ENCODE results near the gene CSTF3.

The CSTF3 gene

DNA sequence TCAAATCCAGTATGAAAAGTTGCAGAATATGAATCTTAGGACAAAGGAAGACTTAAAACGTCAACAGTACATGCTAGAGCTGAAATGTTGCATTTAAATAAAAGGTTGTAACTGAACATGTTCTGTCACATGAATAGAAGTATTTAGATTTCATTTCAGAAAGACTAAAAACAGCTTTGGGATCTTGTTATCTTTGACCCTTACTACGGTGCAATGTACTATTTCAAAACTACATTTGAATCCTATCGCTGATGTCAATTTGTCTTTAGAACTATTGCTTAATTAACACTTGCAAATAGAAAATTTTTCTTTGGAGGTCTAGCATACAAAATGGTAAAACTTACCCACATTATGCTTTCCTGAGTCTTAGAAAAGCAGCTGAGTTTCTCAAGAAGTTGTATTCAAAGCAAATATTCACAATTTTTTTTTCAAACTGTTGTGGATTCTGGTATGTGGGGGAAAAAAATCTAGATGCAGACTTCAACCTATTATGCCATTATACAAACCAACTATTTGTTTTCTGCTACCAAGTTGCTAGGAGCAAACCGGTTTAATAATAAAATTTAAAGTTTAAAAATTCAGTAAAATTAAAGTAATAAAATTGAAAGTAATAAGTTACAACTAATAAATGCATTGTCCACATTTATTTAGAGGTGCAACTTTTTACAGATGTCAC, 25.4 kb downstream of the CSTF3 start:
- H3K27me3 ChIP-seq (ENCODE audit: insufficient read depth, low read length): no peaks in the 10 kb centered on the region
- H3K4me3 ChIP-seq (ENCODE audit: low read depth, low read length, poor library complexity, severe bottlenecking): no peak overlapping the region
- TF ChIP-seq, protein P1, sequence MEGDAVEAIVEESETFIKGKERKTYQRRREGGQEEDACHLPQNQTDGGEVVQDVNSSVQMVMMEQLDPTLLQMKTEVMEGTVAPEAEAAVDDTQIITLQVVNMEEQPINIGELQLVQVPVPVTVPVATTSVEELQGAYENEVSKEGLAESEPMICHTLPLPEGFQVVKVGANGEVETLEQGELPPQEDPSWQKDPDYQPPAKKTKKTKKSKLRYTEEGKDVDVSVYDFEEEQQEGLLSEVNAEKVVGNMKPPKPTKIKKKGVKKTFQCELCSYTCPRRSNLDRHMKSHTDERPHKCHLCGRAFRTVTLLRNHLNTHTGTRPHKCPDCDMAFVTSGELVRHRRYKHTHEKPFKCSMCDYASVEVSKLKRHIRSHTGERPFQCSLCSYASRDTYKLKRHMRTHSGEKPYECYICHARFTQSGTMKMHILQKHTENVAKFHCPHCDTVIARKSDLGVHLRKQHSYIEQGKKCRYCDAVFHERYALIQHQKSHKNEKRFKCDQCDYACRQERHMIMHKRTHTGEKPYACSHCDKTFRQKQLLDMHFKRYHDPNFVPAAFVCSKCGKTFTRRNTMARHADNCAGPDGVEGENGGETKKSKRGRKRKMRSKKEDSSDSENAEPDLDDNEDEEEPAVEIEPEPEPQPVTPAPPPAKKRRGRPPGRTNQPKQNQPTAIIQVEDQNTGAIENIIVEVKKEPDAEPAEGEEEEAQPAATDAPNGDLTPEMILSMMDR (IDR thresholded peaks at IDR 0.05; ENCODE audit: low read length): no peak
- no peak for TF ChIP-seq EZH2 (IDR thresholded peaks at IDR 0.05; ENCODE audit: borderline replicate concordance, low read length)
- H3K9me3 ChIP-seq (ENCODE audit: low read length): no peaks in the 10 kb centered on the region
- peaks cover 30% of the 10 kb centered on the region; the same call in 1 of the 2 replicates for H3K36me3 ChIP-seq (ENCODE audit: insufficient read depth, low read length)
- no peaks in the 10 kb centered on the region for H3K79me2 ChIP-seq (ENCODE audit: insufficient read depth, low read length)
- H3K4me1 ChIP-seq (ENCODE audit: insufficient read depth, low read length, severe bottlenecking): no peaks in the 10 kb centered on the region
- H2AFZ ChIP-seq (ENCODE audit: low read length): no peak overlapping the region
- no peaks in the 10 kb centered on the region for H3F3A ChIP-seq (ENCODE audit: insufficient read depth, low read length)
- no peaks in the 10 kb centered on the region for H4K20me1 ChIP-seq (ENCODE audit: insufficient read depth, low read length)
- no peak overlapping the region for H3K4me2 ChIP-seq (ENCODE audit: low read length)
- H3K9me2 ChIP-seq (ENCODE audit: low read depth, low read length): no peaks in the 10 kb centered on the region
- H3K27ac ChIP-seq (ENCODE audit: low read depth, low read length, poor library complexity, severe bottlenecking): no peak overlapping the region
- no peak overlapping the region for H3K9ac ChIP-seq (ENCODE audit: low read length)

DNA sequence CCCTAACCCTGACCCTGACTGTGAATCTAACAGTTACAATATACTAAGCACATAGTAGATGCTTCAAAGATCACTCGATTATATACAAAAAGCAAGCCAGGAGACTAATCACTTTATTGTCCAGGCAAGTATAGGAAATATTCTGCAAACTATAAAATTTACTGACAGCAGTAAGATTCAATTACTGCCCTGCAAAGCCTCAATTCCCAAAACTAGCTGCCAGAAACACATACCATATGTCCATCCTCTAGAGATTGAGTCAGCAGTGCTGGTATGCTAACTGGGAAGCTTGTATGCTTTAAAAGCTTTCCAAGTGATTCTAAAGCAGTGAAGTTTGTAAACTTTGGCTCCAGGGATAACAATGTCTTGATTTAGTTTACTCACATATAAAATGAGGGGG, 26.1 kb downstream of the CSTF3 start:
- Histone ChIP-seq H3F3A (ENCODE audit: insufficient read depth, low read length) (no peaks in the 10 kb centered on the region), H3K4me2 (ENCODE audit: low read length) (no peak overlapping the region), H3K9me3 (ENCODE audit: low read length) (no peaks in the 10 kb centered on the region), H3K4me3 (ENCODE audit: low read depth, low read length, poor library complexity, severe bottlenecking) (no peak overlapping the region), H3K79me2 (ENCODE audit: insufficient read depth, low read length) (no peaks in the 10 kb centered on the region), H3K4me1 (ENCODE audit: insufficient read depth, low read length, severe bottlenecking) (no peaks in the 10 kb centered on the region), H3K27me3 (ENCODE audit: insufficient read depth, low read length) (no peaks in the 10 kb centered on the region), H3K27ac (ENCODE audit: low read depth, low read length, poor library complexity, severe bottlenecking) (no peak overlapping the region), H3K36me3 (ENCODE audit: insufficient read depth, low read length) (peaks cover 23% of the 10 kb centered on the region; the same call in 1 of the 2 replicates), H4K20me1 (ENCODE audit: insufficient read depth, low read length) (no peaks in the 10 kb centered on the region), H3K9me2 (ENCODE audit: low read depth, low read length) (no peaks in the 10 kb centered on the region), H2AFZ (ENCODE audit: low read length) (no peak overlapping the region), H3K9ac (ENCODE audit: low read length) (no peak overlapping the region)
- TF ChIP-seq, protein P1 (IDR thresholded peaks at IDR 0.05; ENCODE audit: low read length): no peak
- TF ChIP-seq EZH2 (IDR thresholded peaks at IDR 0.05; ENCODE audit: borderline replicate concordance, low read length): no peak

DNA sequence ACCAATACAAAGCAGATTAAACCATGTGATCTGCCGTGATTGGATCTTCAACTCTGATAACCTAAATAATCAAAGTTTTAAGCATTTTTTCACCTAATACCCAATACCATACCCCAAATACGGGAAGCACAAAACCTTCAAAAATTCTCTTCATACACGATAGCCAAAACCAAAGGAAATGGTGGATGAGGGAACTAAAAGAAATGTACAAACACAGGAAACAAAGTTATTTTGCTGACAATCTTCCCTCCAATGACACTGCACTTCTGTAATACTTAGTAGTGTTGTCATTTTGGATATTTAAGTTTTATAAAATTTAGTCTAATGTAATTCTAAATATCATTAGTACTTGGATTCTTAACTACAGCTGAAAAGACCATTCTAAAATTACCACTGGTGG, 27.0 kb downstream of the CSTF3 start:
- Histone ChIP-seq H3K27ac (ENCODE audit: low read depth, low read length, poor library complexity, severe bottlenecking) (no peak overlapping the region), H4K20me1 (ENCODE audit: insufficient read depth, low read length) (no peaks in the 10 kb centered on the region), H3K79me2 (ENCODE audit: insufficient read depth, low read length) (no peaks in the 10 kb centered on the region), H3K9me2 (ENCODE audit: low read depth, low read length) (no peaks in the 10 kb centered on the region), H3K9ac (ENCODE audit: low read length) (no peak overlapping the region), H3K9me3 (ENCODE audit: low read length) (no peaks in the 10 kb centered on the region), H3K4me3 (ENCODE audit: low read depth, low read length, poor library complexity, severe bottlenecking) (no peak overlapping the region), H3K36me3 (ENCODE audit: insufficient read depth, low read length) (peaks cover 16% of the 10 kb centered on the region; the same call in 1 of the 2 replicates), H3F3A (ENCODE audit: insufficient read depth, low read length) (no peaks in the 10 kb centered on the region), H3K4me1 (ENCODE audit: insufficient read depth, low read length, severe bottlenecking) (no peaks in the 10 kb centered on the region), H3K4me2 (ENCODE audit: low read length) (no peak overlapping the region), H3K27me3 (ENCODE audit: insufficient read depth, low read length) (no peaks in the 10 kb centered on the region), H2AFZ (ENCODE audit: low read length) (no peak overlapping the region)
- TF ChIP-seq, protein P1 (IDR thresholded peaks at IDR 0.05; ENCODE audit: low read length): no peak
